ENCODE data around the gene DENND10. TPM values are rescaled to one million over a fixed set of nuclear protein-coding genes. Genes with fewer than 3 reads are reported as not detected.

DENND10 gene
- total and polyA plus RNA-seq, 9 donors, result 29.9 to 53.8 (median 40.6) TPM

DNA sequence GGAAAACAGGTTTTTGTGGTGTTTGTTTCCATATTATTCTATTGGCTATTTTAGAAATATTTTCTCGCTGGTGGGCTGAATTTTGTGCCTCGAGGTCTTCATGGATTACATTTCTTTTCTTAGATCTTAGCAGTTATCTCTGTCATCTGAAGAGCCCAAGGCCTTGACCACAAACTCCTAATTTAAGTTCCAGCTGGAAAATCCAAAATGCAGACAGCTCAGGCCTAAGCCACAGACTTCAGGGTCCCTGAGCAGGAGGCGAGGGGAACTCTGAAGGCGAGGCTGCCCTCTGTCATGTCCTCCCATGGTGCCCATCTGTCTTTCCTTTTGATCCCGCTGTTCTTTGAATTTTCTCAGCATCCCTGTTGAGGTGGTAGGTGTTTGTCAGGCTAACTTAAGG lies 14.3 kb downstream of the DENND10 start:
- H3K36me3 ChIP-seq, result no peaks in the 10 kb centered on the region
- H3K9me3 ChIP-seq, result no peaks in the 10 kb centered on the region
- no peak for TF ChIP-seq POLR2A (IDR thresholded peaks at IDR 0.05)
- intact Hi-C loops (cut with DNase I), result no loop called here
- H3K4me1 ChIP-seq (ENCODE audit: insufficient read depth), result no peaks in the 10 kb centered on the region
- H3K27me3 ChIP-seq, result no peaks in the 10 kb centered on the region
- no peak for DNase-seq
- H3K4me3 ChIP-seq, result no peak overlapping the region
- no peak overlapping the region for H3K27ac ChIP-seq
- WGBS, 3 donors, result 83% methylated on average over 5 of the region's 5 CpGs

DNA sequence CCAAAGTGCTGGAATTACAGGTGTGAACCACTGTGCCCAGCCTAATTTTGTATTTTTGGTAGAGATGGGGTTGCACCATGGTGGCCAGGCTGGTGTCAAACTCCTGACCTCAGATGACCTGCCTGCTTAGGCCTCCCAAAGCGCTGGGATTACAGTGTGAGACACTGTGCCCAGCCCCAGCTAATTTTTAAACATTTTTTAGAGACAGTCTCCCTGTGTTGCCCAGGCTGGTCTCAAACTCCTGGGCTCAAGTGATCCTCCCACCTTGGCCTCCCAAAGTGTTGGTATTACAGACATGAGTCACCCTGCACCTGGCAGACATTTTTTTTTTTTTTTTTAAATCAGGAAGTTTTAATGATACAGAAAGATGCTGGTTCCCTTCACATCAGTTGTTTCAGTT lies 15.5 kb downstream of the DENND10 start:
- H3K36me3 ChIP-seq, result no peaks in the 10 kb centered on the region
- peak overlapping the region in 1 of 2 donors; percentile 57 for H3K27ac ChIP-seq
- H3K9me3 ChIP-seq, result no peaks in the 10 kb centered on the region
- WGBS, 3 donors, result 95 to 98% (median 96%) methylated on average over 1 of the region's 1 CpG
- TF ChIP-seq, protein P1, sequence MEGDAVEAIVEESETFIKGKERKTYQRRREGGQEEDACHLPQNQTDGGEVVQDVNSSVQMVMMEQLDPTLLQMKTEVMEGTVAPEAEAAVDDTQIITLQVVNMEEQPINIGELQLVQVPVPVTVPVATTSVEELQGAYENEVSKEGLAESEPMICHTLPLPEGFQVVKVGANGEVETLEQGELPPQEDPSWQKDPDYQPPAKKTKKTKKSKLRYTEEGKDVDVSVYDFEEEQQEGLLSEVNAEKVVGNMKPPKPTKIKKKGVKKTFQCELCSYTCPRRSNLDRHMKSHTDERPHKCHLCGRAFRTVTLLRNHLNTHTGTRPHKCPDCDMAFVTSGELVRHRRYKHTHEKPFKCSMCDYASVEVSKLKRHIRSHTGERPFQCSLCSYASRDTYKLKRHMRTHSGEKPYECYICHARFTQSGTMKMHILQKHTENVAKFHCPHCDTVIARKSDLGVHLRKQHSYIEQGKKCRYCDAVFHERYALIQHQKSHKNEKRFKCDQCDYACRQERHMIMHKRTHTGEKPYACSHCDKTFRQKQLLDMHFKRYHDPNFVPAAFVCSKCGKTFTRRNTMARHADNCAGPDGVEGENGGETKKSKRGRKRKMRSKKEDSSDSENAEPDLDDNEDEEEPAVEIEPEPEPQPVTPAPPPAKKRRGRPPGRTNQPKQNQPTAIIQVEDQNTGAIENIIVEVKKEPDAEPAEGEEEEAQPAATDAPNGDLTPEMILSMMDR (IDR thresholded peaks at IDR 0.05), result no peak
- TF ChIP-seq POLR2A (IDR thresholded peaks at IDR 0.05), result no peak
- TF ChIP-seq EP300 (IDR thresholded peaks at IDR 0.05), result no peak
- no peak for DNase-seq
- H3K27me3 ChIP-seq, result no peaks in the 10 kb centered on the region
- H3K4me3 ChIP-seq, result no peak overlapping the region
- H3K4me1 ChIP-seq (ENCODE audit: insufficient read depth), result no peaks in the 10 kb centered on the region
- intact Hi-C loops (cut with DNase I), result no loop called here

DNA sequence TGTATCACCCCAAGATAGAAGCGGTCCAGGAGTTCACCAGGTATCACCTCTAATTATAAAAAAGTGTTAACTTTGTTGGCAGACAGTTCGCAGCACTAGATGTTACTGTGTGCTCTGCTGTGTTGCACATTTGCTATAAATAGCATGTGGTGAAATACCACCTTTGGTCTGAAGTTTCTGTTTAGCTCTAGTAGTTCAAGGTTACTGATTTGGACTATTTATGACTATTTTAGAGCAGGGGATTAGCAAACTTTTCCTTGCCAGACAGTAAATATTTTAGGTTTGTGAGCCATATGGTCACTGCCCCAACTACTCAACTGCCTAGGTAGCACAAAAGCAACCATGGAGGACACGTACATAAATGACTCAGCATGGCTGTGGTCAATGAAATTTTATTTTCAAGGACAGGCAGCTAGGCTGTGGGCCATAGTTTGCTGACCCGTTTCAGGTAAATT lies 16.5 kb downstream of the DENND10 start:
- Histone ChIP-seq H3K27ac (peak overlapping the region in 1 of 2 donors; percentile 57), H3K4me3 (no peak overlapping the region), H3K27me3 (no peaks in the 10 kb centered on the region), H3K36me3 (no peaks in the 10 kb centered on the region), H3K4me1 (ENCODE audit: insufficient read depth) (no peaks in the 10 kb centered on the region), H3K9me3 (no peaks in the 10 kb centered on the region)
- 10 to 32% (median 16%) methylated on average over 4 of the region's 4 CpGs for WGBS, 3 donors
- intact Hi-C loops (cut with DNase I), result no loop called here
- TF ChIP-seq, protein P1 (IDR thresholded peaks at IDR 0.05), result no peak
- TF ChIP-seq POLR2A (IDR thresholded peaks at IDR 0.05) (no peak), EP300 (IDR thresholded peaks at IDR 0.05) (no peak)
- no peak for DNase-seq

DNA sequence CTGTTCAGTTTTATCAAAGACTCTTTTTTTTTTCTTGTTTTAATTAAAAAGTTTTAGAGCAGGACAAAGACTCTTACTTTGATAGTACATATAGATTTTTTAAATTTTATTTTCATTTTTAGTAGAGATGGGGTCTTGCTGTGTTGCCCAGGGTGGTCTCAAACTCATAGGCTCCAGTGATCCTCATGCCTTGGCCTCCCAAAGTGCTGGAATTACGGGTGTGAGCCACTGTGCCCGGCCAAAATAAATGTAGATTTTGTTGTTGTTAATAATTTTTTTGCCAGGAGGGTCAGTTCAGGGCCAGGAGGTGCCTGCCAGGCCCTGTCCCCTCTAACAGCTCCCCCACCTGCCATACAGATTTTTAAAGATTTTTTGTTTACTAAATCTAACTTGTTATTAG lies 17.0 kb downstream of the DENND10 start:
- DNase-seq, result no peak
- Histone ChIP-seq H3K4me1 (ENCODE audit: insufficient read depth) (no peaks in the 10 kb centered on the region), H3K36me3 (no peaks in the 10 kb centered on the region), H3K9me3 (no peaks in the 10 kb centered on the region), H3K4me3 (no peak overlapping the region), H3K27me3 (no peaks in the 10 kb centered on the region), H3K27ac (peak overlapping the region in 1 of 2 donors; percentile 57)
- TF ChIP-seq EP300 (IDR thresholded peaks at IDR 0.05), result no peak
- TF ChIP-seq, protein P1 (IDR thresholded peaks at IDR 0.05), result no peak
- TF ChIP-seq POLR2A (IDR thresholded peaks at IDR 0.05), result no peak
- intact Hi-C loops (cut with DNase I), result no loop called here
- 64 to 85% (median 65%) methylated on average over 2 of the region's 2 CpGs for WGBS, 3 donors

DNA sequence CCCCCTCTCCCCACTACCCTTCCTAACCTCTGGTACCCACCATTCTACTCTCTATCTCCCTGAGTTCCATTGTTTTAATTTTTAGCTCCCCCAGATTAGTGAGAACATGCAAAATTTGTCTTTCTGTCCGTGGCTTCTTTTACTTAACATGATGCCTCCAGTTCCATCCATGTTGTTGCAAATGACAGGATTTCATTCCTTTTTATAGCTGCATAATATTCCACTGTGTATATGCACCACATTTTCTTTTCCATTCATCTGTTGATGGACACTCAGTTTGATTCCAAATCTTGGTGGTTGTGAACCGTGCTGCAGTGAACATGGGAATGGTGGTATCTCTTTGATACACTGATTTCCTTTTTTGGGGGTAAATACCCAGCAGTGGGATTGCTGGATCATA lies 22.0 kb downstream of the DENND10 start:
- TF ChIP-seq EP300 (IDR thresholded peaks at IDR 0.05) (no peak), POLR2A (IDR thresholded peaks at IDR 0.05) (no peak)
- TF ChIP-seq, protein P1 (IDR thresholded peaks at IDR 0.05), result no peak
- intact Hi-C loops (cut with DNase I), result no loop called here
- no peak for DNase-seq
- Histone ChIP-seq H3K4me1 (ENCODE audit: insufficient read depth) (no peaks in the 10 kb centered on the region), H3K27ac (no peak overlapping the region), H3K9me3 (no peaks in the 10 kb centered on the region), H3K4me3 (no peak overlapping the region), H3K27me3 (no peaks in the 10 kb centered on the region), H3K36me3 (no peaks in the 10 kb centered on the region)
- WGBS, 3 donors, result 94 to 98% (median 98%) methylated on average over 2 of the region's 2 CpGs

All from ovary (tissue), 9 donors.